Islet of Langerhans (tissue), 1 donor: ENCODE data around the gene DHDH.

Source experiments
- FAIRE-seq: peaks from one replicate; lab custom pipeline; 2011; peaks lifted over from hg19 to GRCh38; lab: Jason Lieb, UNC

Gene DHDH

GRCh38 chr19:48967346-48968178, 34.1 kb downstream of the DHDH start:
- FAIRE-seq = no peak

DNA sequence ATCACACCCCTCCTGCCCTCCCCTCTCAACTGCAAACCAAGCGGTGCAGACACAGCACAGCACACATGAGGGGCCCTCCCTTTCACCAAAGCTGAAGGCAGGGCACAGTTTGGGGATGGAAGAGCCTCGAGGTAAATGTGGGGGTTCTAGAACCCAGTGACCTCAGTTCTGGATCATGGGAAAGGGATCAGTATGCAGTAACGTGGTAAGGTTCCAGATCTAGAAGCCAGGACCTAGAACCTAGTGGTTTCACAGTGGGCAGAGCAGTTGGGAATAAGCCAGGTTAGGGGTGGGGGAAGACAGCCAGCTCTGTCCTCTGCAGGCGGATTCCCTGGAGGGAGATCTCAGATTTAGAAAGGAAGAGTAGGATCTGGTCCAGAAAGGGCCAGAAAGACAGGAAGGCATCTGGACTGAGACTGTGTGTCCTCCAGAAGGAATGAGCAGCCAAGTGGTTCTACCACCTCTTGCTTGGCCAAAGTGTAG, 34.7 kb downstream of the DHDH start:
- FAIRE-seq = no peak

- no peak for FAIRE-seq
Observed at GRCh38 chr19:48968813-48969218, 35.3 kb downstream of the DHDH start.

- no peak for FAIRE-seq
Observed at GRCh38 chr19:48969276-48970138, 36.0 kb downstream of the DHDH start.

DNA sequence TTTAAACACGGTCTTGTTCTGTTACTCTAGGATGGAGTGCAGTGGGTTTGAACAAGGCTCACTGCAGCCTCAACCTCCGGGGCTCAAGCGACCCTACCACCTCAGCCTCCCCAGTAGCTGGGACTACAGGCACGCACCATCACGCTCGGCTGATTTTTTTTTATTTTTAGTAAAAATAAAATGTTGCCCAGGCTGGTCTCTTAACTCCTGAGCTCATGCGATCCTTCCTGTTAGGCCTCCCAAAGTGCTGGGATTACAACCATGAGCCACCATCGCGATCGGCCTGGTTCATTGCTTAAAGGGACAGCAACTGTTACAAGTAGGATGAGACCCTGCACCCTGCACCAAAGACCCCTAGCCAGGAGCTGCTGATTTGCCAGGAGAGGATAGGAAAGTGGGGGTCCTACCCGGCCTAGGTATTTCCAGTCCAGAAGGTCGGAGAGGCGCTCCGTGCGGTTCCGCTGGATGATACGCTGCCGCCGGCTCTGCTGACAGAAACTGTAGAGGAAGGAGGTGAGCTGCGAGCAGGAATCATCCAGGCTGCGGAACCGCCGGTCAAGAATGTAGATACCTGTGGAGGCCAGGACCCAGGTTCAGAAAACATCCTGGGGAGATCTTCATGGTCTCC, 36.8 kb downstream of the DHDH start:
- no peak for FAIRE-seq

DNA sequence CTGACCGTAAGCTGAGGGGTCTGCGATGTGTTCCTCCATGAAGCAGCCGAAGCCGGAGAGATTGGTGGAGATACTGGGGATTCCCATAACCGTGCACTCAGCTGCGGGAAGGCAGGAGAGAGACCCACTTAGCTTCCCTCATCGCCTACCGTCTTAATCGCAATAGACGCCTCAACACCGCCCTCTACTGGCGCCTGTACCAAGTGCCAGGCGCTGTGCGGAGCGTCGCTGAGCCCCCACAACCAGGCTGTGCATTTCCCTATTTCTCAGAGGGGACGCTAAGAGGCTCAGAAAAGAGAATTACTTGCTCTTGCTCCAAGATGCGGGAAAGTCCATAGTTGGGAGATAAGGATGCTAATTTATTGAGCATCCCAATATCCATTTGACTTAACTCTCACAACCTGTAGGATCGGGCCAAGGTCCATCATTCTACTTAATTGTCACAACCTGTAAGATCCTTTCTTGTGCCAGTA, 37.5 kb downstream of the DHDH start:
- no peak for FAIRE-seq

DNA sequence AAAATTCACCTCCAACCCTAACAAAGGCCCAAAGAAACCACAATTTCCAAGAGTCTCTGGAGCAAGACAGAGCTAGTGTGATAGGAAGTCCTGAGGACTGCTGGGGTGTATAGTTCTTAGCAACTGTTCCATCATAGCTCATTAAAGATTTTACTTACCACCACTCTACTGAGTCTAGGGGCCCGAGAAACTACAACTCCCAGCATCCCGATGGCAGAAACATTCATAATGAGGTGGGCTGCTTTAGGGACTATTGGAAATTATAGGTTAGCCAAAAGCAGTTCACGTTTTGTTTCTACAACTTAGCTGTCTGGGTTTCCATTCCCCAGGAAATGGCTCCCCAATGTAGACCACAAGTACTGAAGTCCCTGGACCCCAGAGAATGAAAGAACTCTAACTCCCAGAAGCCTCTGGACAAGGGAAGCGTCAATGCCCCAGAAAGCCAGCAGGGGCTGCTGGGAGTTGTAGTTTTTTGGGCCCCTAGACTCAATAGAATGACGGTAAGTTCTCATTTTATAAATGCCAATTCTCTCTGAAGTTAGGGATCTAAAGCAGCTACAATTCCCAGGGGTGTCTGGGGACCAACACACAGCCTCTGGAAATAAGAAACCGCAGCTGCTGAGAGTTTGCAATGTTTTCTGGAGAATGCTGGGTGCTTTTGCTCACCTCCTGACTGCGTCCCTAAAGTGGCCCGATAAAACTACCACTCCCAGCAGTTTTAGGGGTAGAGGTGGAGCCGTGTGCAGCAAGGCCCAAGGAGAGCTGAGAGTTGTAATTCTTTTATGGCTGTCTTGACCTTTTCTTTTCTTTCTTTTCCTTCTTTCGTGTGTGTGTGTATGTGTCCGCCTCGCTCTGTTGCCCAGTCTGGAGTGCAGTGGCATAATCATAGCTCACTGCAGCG, 42.7 kb downstream of the DHDH start:
- no peak for FAIRE-seq

- no peak for FAIRE-seq
Observed at GRCh38 chr19:48977061-48977460, 43.6 kb downstream of the DHDH start.

- FAIRE-seq = no peak
Observed at GRCh38 chr19:48982280-48982679, 48.8 kb downstream of the DHDH start.

GRCh38 chr19:48985711-48986110, 52.2 kb downstream of the DHDH start:
- FAIRE-seq = no peak

- FAIRE-seq = no peak
Observed at GRCh38 chr19:48986211-48986610, 52.7 kb downstream of the DHDH start.

GRCh38 chr19:48987323-48987722, 53.8 kb downstream of the DHDH start:
- no peak for FAIRE-seq

DNA sequence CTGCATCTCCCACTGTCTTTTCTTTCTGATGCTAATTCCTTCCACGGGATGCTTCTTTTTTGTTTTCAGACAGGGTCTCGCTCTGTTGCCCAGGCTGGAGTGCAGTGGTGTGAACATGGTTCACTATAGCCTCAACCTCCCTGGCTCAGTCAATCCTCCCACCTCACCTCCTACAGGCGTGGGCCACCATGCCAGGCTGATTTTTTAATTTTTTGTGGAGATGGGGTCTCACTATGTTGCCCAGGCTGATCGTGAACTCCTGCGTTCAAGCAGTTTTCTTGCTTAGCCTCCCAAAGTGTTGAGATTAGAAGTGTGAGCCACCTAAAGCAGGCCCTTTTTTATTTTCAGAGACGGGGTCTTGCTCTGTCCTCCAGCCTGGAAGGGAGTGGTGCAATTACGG, 54.8 kb downstream of the DHDH start:
- no peak for FAIRE-seq

DNA sequence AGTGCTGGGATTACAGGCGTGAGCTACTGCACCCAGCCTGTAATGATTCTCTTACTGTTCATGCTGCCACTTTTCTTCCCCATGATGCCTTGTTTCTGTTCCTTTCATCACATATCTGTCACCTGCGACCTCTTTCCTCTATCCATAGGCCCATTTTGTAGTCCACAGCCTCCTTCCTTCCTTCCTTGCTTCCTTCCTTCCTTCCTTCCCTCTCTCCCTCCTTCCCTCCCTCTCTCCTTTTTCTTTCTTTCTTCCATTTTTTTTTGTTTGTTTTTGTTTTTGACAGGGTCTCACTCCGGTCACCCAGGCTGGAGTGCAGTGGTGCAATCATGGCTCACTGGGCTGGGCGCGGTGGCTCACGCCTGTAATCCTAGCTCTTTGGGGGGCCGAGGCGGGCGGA, 55.4 kb downstream of the DHDH start:
- FAIRE-seq = no peak

GRCh38 chr19:48989701-48990291, 56.3 kb downstream of the DHDH start:
- no peak for FAIRE-seq

- FAIRE-seq = no peak
Observed at GRCh38 chr19:48990400-48990799, 56.9 kb downstream of the DHDH start.

DNA sequence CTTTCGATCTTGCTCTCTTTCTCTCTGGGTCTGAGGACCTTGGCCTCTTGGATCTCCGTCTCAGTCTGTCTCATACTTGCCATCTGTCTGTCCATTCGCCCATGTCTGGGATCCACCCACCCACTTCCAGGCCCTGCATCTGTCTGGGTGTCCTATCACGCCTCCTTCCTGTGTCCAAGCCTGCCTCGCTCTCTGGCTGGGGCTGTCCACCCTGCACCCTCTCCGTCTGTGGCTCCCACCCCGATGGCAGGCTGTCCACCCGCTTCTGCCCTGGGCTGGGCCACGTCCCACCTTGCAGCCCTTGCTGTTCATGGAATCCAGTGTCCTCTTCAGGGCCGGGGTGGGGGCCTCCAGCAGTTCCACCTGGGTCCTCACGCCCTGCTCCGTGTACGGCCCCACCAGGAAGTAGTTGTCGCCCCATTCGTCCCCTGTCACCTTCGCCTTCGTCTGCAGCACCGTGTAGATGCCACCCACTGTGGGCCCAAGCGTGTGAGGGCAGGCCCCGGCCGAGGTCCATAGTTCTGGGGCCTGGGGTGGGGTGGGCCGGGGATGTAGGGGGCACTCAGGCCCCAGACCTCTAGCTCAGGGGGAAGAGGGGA, 57.6 kb downstream of the DHDH start:
- no peak for FAIRE-seq

DNA sequence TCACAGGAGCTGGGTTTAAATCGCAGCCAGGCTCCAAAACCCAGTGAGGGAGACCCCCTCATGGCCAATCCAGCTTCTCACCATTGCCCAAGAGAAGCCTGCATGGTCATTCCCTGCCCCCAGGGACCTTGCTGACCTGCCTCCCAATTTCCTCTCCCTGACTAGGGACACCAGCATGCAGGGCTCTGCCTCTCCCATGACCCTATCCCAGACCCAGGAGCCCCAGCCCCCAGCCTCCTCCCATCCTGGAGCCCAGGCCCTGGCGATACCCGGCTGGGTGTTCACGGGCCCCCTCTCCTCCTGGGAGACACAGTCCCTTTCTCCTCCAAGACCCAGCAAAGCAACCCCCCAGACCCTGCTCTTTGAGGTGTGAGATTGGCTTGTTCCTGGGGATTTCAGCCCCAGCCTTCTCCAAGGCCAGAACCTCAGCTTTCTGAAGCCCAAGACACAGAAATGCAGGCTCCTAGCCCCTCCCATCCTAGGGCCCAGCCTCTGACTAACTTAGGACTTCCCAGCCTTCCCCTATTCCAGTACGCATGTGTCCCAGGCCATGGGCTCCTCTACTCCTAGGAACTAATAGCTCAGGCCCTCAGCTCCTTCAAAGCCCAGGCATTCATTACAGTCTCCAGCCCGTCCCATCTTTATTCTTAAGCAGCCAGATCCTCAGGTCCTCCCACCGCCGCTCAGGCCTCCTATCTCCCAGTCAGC, 58.5 kb downstream of the DHDH start:
- no peak for FAIRE-seq

DNA sequence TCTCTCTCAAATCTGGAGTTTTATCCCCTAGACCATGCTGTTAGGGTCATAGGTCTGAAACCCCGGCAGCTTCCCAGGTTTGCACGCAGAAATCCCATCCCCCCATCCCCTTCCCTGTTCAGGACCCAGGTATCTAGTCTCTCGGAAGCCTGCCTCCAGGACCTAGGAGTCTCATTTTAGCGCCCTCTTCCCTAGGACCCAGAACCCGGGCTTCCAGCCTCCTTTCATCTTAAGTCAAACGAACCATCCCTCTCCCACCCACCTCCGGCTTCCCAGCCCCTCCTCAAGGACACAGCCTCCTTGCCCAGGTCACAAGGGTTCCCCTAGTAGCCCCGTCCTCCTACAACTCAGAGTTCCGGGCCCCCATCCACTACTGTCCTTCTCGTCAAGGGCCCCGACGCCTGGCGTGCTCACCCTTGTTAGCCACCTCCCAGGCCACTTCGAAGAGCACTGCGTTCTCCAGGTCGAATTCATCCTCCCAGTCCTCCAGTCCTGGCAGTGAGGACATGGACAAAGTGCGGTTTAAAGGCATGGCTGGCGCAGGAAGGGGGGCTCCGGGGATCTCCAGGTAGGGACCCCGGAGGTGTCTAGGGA, 59.2 kb downstream of the DHDH start:
- no peak for FAIRE-seq
